SK-N-SH (cell line): ENCODE measurements around the gene HHAT.

ENCODE experiments used
- EP300 ChIP-seq, 2 experiments: IDR thresholded peaks; 2 replicates each; pipeline versions ENCODE4 v1.4.0 to v1.6.1; 2012; ENCODE audit warnings: borderline replicate concordance in 1 of 2, low read depth in 1 of 2, low read length in 1 of 2
- FOXM1 ChIP-seq: IDR thresholded peaks from 2 replicates; pipeline ENCODE4 v1.4.0; 2012; ENCODE audit warnings: low read depth, mild to moderate bottlenecking
- POLR2AphosphoS5 ChIP-seq: IDR thresholded peaks from 2 replicates; pipeline ENCODE4 v1.6.1; 2012; ENCODE audit warnings: low read depth, low read length
- SMC3 ChIP-seq: IDR thresholded peaks from 2 replicates; pipeline ENCODE4 v1.6.1; 2012; ENCODE audit warnings: low read depth, low read length, improper control_type of control experiment
- TAF1 ChIP-seq: IDR thresholded peaks from 2 replicates; pipeline ENCODE4 v1.6.1; 2012; ENCODE audit warnings: low read depth, mild to moderate bottlenecking, low read length, moderate library complexity, borderline replicate concordance
- TCF12 ChIP-seq: IDR thresholded peaks from 2 replicates; pipeline ENCODE4 v1.4.0; 2012
- TF ChIP-seq, protein P1 (sequence below): fragments of 200-600 bp; sonication (generic); IDR thresholded peaks from 2 replicates; pipeline ENCODE4 v1.6.1; 2017; ENCODE audit warnings: antibody characterized with exemption, mild to moderate bottlenecking, moderate library complexity
- TF ChIP-seq, protein P2 (sequence below): IDR thresholded peaks from 2 replicates; pipeline ENCODE4 v1.4.0; 2012; ENCODE audit warnings: low read depth, borderline replicate concordance
- TF ChIP-seq, protein P3 (sequence below): IDR thresholded peaks from 2 replicates; pipeline ENCODE4 v1.6.1; 2012; ENCODE audit warnings: mild to moderate bottlenecking, low read depth, low read length, moderate library complexity
- TF ChIP-seq, protein P4 (sequence below): IDR thresholded peaks from 2 replicates; pipeline ENCODE4 v1.4.0; 2012; ENCODE audit warnings: low read depth

DNA sequence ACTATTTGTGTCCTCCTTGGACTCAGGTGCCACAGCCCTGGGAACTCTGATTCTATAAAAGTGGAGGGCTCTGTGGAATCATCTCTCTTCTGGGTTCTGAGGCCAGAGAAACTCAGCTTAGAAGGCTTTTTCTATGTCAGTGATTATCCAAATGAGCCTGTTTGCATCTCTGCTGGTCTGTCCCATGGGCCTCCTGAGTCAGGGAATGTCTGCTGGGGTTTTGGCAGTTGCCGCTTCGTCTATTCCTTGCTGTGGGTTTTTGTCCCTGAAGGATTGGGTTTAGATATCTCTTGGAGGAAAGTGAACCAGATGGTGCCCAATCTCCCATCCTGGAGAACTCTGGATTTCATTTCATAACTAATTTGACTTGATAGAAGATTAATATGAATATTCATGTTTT, 297.6 kb downstream of the HHAT start:
- TF ChIP-seq, protein P1, sequence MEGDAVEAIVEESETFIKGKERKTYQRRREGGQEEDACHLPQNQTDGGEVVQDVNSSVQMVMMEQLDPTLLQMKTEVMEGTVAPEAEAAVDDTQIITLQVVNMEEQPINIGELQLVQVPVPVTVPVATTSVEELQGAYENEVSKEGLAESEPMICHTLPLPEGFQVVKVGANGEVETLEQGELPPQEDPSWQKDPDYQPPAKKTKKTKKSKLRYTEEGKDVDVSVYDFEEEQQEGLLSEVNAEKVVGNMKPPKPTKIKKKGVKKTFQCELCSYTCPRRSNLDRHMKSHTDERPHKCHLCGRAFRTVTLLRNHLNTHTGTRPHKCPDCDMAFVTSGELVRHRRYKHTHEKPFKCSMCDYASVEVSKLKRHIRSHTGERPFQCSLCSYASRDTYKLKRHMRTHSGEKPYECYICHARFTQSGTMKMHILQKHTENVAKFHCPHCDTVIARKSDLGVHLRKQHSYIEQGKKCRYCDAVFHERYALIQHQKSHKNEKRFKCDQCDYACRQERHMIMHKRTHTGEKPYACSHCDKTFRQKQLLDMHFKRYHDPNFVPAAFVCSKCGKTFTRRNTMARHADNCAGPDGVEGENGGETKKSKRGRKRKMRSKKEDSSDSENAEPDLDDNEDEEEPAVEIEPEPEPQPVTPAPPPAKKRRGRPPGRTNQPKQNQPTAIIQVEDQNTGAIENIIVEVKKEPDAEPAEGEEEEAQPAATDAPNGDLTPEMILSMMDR: no peak
- TF ChIP-seq TCF12 (no peak), SMC3 (no peak), FOXM1 (no peak), POLR2AphosphoS5 (no peak), EP300 (IDR thresholded peaks at IDR 0.05; ENCODE audit: borderline replicate concordance in 1 of 2, low read depth in 1 of 2, low read length in 1 of 2) (no peak), TAF1 (no peak)
- TF ChIP-seq, protein P2, sequence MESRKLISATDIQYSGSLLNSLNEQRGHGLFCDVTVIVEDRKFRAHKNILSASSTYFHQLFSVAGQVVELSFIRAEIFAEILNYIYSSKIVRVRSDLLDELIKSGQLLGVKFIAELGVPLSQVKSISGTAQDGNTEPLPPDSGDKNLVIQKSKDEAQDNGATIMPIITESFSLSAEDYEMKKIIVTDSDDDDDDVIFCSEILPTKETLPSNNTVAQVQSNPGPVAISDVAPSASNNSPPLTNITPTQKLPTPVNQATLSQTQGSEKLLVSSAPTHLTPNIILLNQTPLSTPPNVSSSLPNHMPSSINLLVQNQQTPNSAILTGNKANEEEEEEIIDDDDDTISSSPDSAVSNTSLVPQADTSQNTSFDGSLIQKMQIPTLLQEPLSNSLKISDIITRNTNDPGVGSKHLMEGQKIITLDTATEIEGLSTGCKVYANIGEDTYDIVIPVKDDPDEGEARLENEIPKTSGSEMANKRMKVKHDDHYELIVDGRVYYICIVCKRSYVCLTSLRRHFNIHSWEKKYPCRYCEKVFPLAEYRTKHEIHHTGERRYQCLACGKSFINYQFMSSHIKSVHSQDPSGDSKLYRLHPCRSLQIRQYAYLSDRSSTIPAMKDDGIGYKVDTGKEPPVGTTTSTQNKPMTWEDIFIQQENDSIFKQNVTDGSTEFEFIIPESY: no peak
- TF ChIP-seq, protein P3, sequence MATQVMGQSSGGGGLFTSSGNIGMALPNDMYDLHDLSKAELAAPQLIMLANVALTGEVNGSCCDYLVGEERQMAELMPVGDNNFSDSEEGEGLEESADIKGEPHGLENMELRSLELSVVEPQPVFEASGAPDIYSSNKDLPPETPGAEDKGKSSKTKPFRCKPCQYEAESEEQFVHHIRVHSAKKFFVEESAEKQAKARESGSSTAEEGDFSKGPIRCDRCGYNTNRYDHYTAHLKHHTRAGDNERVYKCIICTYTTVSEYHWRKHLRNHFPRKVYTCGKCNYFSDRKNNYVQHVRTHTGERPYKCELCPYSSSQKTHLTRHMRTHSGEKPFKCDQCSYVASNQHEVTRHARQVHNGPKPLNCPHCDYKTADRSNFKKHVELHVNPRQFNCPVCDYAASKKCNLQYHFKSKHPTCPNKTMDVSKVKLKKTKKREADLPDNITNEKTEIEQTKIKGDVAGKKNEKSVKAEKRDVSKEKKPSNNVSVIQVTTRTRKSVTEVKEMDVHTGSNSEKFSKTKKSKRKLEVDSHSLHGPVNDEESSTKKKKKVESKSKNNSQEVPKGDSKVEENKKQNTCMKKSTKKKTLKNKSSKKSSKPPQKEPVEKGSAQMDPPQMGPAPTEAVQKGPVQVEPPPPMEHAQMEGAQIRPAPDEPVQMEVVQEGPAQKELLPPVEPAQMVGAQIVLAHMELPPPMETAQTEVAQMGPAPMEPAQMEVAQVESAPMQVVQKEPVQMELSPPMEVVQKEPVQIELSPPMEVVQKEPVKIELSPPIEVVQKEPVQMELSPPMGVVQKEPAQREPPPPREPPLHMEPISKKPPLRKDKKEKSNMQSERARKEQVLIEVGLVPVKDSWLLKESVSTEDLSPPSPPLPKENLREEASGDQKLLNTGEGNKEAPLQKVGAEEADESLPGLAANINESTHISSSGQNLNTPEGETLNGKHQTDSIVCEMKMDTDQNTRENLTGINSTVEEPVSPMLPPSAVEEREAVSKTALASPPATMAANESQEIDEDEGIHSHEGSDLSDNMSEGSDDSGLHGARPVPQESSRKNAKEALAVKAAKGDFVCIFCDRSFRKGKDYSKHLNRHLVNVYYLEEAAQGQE: no peak
- TF ChIP-seq, protein P4, sequence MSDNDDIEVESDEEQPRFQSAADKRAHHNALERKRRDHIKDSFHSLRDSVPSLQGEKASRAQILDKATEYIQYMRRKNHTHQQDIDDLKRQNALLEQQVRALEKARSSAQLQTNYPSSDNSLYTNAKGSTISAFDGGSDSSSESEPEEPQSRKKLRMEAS: no peak
